HUDEP-2 (cell line): ENCODE data around the gene RERE.

Experiments
- DNase-seq, 76 experiments: peaks; one replicate each; lab custom pipeline; 2025; ENCODE audit not compliant: unreplicated experiment in 76 of 76; lab: John Stamatoyannopoulos, UW

RERE gene

DNA sequence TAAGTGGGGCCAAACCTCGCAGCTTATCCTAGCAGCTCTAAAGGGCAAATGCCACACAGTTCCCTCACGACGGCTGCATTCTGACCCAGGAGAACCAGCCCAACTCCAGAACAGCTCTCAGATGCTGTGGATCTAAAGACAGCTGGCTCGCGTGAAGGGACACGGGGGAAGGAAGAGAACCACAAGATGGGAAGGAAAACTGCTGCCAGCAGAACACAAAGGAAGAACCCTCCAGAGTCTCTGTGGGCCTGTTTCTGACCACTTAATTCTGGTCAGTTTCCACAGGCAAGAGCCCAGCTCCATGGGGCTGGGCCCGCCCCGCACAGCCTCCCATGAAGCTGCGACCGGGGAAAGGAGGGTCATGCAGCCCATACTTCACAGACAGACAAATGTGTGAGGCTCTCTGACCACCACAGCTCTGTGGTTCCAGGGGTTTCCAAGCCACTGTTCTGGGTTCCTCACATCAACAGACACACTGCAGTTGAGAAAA is 438.4 kb downstream of the RERE start:
- DNase-seq = no peak

DNA sequence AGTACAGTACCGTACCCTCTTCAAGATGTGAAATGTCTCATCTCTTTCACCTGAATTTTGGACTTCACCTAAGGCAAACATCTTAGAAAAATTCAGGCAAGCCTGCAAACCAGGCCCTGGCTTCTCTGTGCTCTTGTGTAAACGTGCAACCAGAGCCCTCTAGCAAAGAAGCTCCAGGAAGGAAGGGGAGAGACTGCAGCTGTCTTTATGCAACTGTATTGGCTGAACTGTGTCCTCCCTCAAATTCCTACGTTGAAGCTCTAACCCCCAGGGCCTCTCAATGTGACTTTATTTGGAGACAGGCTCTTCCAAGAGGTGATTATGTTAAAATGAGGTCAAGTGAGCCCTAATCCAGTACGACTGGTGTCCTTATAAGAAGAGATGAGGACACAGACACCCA is 439.3 kb downstream of the RERE start:
- DNase-seq = no peak

DNA sequence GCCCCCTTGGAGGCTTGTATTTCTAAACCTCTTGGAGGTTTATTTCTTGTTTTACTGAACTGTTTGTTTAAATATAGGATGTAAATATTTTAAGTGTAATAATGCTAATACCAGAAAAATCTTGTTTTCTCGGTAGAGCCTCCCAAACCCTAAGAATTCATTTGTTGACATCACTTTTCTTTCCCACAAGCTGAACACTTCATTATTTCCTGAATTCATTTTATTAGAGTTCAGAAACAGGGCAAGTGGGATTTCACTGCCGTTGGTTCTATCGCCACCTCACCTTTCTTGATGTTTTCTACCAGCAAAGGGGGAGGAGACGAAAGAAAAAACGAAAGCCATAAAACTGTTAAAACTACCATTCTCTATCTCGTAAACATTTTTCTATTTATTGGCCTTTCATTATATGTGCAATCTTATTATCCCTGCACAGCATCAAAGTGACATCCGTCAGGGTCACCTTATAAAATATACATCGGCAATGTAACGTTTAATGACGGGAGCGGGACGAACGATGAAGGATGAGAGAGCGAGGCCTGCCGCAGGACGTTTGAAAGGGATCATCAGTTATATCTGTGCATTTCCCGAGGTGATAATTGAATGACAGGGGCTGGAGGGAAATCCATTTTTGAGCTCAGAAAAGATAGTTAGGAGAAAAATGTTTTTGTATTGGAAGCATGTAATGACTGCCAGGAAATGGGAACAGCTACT is 440.0 kb downstream of the RERE start:
- DNase-seq = no peak

DNA sequence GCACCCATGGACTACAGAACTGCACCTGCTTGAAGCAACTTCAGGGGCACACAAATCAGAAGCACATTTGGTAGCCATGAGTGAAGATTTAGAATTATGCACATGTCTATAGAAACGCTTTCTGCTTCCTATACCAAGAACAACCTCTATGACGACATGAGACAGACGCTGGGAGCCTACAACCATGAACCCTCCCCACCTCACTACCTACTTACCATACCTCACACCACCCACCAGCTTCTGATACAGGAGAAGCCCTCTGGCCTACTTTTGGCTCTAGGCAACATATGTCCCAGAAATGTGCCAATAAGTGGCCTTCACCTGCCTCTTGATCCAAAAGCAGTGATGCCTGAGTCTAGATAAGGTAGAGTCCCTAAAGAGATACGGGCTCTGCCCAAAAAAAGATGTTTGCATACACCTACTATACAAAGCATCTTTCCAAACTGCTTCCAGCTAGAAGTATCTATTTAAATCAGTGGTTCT is 441.0 kb downstream of the RERE start:
- DNase-seq = no peak

DNA sequence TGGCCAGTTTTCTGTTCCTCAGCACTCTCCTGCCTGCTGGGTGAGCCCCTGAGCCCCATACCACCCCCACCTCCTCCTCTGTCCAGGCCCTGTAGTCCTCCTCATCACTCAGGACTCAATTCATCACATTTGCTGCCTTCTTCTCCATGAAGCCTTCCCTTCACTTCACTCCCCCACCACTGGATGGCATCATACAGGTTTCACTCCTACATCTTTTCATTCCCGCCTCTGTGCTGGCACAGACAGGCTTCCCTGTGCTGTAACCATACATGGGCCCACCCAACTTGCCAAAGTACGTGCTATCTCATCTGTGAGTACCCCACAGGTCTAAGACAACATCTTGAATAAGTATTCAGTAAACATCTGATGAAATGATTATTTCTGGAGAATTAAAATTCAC is 442.6 kb downstream of the RERE start:
- DNase-seq = peak in 35 of 76 experiments; percentile 3 to 42 (median 17)

DNA sequence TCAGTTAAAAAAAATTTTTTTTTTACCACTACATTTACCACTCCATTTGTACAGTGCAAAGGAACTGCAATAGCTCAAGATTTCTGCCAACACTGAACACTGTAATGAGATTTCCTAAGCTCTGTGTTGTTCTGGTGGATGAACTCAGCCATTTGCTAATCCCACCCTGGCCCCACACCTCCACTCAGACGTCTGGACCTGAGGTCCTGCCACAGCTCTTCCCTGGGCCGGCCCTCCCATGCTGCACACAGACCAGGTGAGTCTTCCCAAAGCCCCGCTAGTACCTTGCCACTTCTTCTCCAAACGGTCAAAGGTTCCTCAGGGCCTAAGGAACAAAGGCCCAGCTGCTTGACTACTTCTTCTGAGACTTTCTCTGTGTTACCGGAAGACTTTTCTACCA is 443.1 kb downstream of the RERE start:
- no peak for DNase-seq

DNA sequence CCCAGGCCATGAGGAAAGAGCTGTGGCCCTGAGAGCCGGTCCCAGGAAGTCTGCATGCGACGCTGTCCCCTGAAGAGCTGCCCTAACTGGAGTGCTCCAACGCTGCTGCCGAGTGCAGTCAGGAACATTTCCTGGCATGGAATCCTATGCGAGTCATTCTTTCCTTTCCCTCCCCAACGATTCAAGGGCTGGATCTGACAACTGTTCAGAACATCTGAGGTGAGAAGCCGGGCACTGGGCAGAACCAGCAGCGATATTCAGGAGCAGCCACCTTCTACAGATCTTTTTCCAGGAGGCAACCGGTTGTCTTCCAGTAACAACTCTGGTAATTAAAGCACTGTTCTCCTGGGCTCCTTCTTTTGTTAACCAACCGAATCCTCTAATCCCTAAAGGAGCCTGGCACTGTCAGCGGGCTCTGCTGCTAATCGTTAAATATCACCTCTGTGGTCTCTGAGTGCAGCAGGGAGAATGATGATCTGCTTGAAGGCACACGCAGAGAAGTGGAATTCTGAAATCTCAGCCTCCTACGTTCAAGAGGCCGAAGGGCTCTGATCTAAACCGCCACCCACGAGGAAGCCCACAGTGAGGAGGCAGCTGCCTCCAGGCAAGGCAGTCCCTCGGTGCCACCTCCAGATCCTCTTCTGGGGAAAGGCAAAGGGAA is 443.7 kb downstream of the RERE start:
- no peak for DNase-seq

DNA sequence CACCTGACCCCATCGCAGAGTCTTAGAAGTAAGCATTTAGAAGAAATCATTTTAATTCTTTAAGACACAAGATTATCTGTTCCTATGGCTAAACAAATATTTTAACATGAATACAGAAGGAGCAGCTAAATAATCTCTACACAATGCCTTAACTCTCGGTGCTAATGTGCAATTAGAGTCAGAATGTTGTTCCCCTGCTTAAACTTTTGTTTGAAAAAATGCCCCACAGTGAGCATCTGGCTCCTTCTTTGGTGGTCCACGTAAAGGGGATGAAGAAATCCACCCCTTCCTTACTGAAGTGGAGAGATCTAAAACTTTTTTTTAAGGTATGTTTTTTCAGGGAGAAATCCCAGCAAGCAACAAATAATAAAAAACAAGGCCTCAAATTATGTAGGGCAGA is 444.3 kb downstream of the RERE start:
- no peak for DNase-seq

DNA sequence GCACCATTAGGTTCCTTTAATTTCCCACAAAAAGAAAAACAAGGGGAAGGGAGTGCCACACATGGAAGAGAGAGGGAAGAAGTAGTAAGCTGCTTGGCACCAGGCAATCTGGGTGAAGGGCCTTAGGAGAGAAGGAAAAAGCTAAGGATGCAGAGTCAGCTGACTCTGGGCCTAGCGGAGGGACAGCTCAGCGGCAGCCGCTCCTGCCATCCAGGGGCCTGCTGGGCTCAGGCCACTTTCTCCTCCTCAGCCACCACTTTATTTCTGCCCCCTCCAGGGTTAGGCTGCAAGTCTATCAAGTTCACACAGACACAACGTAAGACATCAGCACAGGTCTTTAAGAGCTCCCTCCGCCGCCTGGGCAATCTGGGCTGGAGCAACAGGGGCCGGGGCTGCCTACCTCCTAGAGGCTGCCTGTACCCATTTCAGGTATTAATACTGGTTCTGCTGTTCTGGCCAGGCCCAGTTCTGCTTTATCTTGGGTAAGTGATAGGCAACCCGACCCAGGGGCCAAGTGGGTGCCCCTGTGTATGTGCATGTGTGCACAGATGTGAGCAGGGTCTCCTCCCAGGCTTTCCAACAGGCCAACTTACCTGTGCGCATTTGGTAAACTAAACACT is 446.0 kb downstream of the RERE start:
- DNase-seq = no peak

DNA sequence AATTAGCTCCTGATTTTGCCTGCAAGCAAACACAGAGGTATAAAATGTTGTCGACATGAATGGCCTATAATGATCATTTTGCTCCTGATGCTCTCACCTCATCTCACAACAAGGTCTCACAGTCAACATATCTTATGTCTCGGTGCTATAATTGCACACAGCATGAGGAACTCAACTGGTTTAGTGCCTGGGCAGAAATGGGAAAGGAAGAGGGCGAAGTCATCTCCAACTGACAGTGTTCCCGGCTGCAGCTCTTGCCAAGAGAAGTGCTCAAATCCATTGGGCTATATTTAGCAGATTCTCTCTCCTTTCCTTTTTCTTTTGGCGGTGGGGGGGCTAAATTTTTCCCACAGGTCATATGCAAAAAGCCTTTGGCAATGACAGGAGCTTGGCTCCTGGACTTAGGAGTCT is 446.5 kb downstream of the RERE start:
- DNase-seq = no peak

DNA sequence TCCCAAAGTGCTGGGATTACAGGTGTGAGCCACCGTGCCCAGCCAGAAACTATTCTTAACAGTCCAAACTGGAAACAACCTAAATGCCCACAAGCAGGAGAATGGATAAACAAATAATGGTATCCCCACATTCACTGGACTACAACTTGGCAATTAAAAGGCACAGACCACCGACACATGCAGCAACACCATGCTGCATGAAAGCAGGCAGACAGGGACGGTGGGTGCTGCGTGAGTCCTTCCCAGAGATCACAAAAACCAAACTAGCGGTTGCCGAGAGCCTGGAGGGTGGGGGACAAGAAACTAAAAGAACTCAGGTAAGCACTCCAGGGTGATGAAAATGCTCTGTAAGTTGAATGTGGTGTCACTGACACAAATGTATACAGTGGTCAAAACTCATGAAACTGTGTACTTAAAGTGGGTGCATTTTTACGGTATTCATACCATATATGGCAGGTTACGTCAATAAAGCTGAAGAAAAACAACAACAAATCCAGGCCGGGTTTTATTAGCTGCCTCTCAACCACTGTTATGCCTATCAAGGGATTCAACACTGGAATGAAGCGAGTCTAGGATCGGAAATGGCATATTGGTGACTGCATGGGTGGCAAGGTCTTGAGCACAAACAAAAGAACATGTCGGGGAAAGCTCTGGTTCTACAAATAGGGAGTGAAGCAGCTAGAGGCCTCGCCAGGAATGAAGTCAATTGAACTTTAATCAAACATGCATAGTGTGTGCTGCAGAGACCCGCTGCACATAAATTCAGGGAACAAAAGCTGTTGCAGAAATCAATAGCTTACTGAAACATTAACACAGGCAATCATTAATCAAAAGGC is 447.2 kb downstream of the RERE start:
- DNase-seq = no peak

DNA sequence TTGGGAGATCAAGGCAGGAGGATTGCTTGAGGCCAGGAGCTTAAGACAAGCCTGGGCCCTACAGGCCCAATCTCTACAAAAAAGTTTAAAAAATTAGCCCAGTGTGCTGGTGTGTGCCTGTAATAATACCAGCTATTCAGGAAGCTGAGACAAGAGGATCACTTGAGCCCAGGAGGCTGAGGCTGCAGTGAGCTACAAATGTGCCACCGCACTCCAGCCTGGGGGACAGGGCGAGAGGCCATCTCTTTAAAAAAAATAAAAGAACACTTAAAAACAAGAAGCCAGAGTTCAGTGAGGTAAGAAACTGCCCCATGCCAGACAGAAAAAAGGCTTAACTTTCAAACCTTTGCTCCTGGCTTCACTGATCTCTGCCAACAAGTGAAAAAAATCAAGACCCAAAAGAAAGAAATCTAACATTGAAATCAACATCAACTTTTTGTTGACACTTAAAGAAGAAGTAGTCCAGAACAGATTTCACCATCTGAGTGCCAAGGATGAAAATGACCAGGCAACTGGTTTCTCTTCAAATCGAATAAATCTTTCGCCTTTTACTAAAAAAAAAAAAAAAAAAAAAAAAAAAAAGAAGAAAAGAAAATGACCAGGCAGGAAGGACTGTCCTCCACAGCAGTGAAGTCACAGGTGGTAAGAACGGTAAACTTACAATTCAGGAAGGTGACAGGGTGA is 448.3 kb downstream of the RERE start:
- no peak for DNase-seq

DNA sequence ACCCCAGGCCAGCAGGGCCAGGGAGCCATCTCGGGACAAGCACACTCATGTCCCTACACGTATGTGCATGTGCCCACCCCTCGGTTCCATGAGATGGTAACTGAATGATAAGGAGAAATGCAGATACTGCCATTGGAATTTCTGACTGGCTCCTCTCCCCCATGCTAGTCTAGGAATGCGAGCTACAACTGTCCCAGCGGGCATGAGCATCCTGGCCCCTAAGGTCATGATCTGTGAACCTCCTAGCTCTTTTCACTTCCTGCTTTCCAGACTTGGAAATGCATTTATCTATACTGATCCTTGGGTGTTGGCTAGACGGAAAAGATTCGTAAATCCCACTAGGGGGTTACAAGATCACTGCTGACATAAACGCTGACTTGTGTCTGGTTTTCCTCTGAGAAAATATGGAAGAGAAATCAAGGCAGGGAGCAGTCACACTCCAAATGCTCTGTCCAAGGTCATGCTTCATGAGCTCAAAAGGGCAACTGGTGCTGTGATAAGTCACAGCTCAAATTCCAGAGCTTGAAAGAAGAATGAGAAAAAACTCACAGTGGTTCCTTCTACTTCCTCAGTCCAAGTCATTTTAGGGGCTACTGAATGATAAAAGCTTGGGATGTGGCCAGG is 449.8 kb downstream of the RERE start:
- DNase-seq = no peak

DNA sequence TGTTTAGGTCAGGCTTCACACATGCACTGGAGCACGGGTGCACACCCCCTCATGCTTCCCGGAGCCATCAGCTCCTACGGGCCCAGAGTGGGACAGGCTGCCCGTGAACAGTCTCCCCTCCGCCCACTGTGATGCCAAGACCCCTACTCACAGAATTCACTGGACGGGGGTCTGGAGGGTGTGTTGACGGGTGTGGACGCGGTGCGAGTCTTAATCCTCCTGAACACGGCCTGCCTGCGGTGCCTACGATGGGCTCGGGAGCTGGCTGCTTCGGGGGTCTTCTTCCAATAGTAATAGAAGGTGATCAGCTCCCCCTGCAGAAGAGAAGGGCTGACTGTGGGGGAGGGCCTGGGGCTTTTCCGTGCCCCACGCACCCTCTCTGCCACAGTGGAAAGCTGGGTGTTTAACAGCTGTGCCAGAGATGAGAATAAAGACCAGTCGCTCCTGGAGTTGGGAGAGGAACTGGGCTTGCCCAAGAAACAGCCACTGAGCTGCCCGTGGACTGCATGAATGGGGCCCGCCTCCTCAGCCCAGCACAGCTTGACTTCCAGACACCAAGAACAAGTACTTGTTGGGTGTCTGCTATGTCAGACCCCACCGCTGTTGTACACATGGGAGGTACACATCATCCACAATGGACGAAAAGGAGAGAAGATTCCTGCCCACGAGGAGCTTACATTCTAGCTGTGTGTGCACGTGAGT is 451.6 kb downstream of the RERE start:
- DNase-seq = no peak

DNA sequence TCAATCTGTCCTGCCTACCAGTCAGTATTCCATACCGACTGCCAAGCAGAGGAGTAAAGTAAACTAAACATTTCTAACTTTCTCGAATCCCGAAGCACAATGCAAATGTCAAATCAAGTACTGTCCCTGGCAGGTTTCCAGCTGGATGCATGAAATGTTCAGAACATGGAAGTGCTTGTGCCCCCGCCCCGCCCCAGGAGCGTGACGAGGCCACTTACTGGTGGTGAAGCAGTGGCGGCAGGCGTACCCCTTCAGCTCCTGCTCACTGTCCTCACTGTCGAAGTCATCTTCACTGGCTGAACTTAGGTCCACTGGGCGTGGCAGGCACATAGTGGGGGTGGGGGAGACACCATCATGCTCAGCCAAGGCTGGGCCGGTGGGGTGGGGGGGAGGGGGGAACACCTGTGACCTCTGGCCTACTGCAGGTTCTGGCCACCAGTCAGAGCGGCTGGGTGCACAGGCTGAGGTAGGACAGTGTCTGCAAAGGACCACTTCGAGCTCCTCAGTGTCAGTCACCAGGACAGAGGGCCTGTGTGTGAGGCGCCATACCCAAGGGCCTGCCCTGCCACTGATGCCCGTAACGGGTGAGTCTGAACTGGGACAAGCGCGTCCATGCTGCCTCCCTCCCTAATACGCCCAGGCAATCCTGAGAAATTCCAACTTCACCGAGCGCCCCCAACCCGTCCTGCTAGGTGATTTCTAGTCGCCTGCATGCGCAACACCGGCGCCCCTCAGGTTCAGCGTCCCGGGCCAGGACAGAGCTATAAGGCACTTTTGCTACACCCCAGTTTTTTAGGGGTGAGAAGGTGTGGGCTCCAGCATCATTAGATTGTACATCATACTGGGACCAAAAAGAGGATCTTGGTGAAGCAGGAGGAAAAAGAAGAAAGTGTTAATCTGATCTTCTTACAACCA is 452.7 kb downstream of the RERE start:
- no peak for DNase-seq

DNA sequence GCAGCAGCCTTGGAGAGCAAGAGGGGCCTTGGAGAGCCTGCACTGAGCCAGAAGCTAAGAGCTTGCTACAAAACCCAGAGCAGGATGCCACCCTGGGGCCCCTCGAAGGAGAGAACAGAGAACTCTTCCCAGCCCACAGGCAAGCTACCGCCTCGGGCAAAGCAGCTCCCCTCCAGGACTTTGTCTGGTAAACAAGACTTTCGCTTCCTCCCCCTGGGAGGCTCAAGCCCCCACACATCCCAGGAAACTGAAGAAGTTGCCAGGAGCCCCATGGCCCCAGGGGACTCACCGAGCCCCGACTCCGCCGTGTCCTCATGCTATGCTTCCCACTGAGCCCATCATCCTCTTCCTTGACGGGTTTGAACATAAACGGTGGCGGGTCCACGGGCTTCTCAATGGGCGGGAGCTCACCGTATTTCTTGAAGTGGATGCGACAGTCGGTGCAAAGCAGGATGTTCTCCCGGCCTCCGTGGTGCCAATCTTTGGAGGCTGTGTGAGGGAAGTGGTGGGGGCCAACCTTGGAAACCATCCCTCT is 453.6 kb downstream of the RERE start:
- no peak for DNase-seq

DNA sequence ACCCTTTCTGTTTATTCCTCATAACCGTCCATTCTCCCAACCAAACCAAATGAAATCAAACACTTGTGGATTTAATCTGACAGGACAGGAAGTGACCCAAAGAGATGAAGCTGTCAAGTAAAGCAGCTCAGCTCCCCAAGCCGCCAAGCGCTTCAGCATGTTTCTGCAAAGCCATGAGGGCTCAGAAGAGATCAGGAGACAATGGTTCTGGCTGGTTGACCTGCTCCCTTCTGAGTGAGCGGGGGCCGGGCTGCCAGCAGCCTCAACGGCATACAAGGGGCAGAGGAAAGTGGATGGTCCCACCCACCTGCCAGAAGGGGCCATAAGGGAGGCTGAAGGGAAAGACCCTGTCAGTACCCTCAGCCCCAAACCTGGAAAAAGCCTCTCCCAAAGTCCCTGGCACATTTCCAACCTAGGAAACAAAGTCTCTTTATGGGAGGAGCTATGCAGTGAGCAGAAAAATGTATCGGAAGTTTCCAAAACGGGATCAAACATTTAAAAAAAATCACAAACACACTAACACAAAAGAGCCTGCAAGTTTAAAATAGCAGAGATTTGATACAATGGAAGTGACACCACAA is 454.2 kb downstream of the RERE start:
- DNase-seq = no peak

DNA sequence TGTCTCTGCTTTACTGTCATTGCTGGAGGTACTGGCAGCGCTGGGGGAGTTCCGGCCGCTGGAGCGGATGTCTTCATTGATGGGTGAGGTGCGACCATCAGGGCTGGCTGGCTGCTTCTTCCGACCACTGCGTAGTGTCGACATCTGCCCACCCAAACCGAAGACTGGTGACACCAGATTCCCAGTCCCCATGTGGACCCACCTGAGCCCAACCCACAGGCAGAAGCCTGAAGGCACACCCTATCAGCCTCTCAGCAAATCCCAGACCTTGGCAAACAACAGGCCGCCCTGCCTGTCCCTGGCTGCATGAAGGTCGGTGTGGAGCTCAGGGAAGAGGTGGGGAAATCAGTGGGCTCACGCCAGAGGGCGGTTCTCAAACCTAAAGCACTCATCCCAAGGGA is 454.7 kb downstream of the RERE start:
- no peak for DNase-seq
